RWPE1 (cell line): ENCODE data around the gene GPC6.

Experiments
- CTCF ChIA-PET: fragments of 350-600 bp; sonication (Branson Sonifier 250); formaldehyde crosslinking; extraction: SDS; loops from one replicate; lab custom pipeline; 2021; lab: Yijun Ruan, JAX
- POLR2A ChIA-PET: fragments of 400-600 bp; formaldehyde crosslinking; extraction: SDS; loops from one replicate; lab custom pipeline; 2020; ENCODE audit warnings: antibody characterized with exemption; ENCODE audit not compliant: low non-redundant PET; lab: Yijun Ruan, JAX
- DNase-seq: peaks from one replicate; pipeline ENCODE4 v3.0.0; 2012; ENCODE audit warnings: low spot score
- H3K27ac ChIP-seq: fragments of 450-650 bp; 2 replicates; pipeline ENCODE4 v1.5.1; 2017
- TF ChIP-seq, protein P1 (sequence below): fragments of 450-650 bp; conservative IDR thresholded peaks from 2 replicates; pipeline ENCODE4 v1.5.1; 2017; ENCODE audit warnings: low read depth, mild to moderate bottlenecking

GPC6 gene

DNA sequence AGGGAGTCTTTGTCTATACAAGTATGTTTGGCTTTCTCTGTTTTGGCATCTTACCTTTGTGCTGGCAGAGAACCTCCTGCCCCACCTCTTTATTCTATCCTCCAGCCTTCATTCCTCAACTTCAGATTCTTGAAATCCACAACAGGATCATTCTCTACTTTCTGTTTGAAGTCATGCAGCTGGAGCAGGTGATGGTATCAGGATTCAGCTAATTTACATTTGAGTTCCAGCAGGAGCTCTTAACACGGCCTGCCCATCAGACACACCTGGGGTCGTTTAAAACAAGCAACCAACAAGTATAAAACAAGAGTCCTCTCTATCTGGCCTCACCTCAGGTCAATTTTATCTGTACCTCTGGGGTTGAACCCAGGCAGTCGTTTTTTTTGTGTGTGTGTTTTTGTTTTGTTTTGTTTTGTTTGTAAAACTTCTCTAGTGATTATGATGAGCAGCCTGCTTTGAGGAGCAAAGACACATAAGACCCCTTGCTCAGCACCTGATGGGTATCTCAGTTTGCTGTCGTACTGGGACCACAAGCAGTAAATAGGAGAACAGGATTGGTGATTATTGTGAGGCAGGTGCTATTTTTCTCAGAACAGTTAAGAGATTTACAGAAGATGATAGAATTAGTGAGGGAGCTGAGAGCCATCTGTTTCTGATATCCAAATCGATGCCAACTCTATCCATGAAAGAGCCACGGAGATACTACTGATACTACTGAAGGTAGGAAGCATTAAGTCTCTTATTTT lies 78.4 kb downstream of the GPC6 start:
- POLR2A ChIA-PET = no interaction called here
- CTCF ChIA-PET = no interaction called here
- H3K27ac ChIP-seq = no peak overlapping the region
- DNase-seq = no peak
- TF ChIP-seq, protein P1, sequence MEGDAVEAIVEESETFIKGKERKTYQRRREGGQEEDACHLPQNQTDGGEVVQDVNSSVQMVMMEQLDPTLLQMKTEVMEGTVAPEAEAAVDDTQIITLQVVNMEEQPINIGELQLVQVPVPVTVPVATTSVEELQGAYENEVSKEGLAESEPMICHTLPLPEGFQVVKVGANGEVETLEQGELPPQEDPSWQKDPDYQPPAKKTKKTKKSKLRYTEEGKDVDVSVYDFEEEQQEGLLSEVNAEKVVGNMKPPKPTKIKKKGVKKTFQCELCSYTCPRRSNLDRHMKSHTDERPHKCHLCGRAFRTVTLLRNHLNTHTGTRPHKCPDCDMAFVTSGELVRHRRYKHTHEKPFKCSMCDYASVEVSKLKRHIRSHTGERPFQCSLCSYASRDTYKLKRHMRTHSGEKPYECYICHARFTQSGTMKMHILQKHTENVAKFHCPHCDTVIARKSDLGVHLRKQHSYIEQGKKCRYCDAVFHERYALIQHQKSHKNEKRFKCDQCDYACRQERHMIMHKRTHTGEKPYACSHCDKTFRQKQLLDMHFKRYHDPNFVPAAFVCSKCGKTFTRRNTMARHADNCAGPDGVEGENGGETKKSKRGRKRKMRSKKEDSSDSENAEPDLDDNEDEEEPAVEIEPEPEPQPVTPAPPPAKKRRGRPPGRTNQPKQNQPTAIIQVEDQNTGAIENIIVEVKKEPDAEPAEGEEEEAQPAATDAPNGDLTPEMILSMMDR = no peak

DNA sequence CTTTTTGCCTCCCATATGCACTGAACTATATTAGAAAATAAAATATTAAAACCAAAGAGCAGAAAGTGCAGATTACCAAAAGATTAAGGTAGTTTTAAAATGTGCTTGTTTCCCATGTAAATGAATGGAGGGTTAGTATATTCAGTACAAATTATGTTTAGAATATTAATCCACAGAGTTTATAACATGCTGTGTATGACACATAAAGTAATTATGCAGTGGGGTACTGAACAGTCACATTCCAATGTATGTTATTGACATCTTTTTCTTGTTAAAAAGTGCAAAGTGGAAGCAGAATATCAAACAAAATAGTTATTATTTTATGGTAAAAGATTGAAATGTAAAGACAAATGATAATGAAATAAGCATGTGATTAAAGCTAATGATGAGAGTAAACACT lies 79.3 kb downstream of the GPC6 start:
- no peak for DNase-seq
- no peak overlapping the region for H3K27ac ChIP-seq
- POLR2A ChIA-PET = no interaction called here
- TF ChIP-seq, protein P1 = no peak
- CTCF ChIA-PET = no interaction called here

DNA sequence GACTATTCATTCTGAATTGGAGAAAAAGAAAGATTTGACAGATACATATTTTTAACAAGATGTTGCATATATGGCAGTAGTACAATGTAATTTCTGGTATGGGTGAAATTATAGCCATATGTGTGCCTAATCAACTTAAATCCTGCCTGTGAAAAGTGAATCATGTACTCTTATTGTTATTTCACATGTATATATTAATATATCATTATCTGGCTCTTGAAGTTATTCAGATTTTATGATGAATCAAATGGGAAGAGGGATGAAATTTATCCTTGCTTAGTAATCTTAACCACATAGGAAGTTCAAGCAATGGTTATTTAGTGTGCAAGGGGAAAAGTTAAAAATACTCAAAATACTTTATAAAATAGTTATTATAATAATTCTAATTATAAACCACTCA lies 80.5 kb downstream of the GPC6 start:
- ChIA-PET CTCF (no interaction called here), POLR2A (no interaction called here)
- DNase-seq = no peak
- no peak overlapping the region for H3K27ac ChIP-seq
- TF ChIP-seq, protein P1 = no peak

DNA sequence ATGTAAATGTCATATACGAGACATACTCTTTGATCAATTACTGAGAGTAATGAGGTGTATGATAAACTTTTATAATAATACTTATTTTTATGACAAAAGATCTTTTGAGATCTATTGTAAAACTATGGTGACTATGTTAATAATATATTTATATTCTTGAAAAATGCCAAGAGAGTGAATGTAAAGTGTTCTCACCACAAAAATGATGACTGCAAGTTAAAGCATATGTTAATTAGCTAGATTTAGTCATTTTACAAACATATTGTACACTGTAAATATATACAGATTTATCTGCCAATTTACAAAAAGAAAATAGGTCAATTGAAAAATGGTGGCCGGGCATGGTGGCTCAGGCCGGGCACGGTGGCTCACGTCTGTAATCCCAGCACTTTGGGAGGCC lies 81.0 kb downstream of the GPC6 start:
- H3K27ac ChIP-seq = no peak overlapping the region
- ChIA-PET POLR2A (no interaction called here), CTCF (no interaction called here)
- DNase-seq = no peak
- TF ChIP-seq, protein P1 = no peak

DNA sequence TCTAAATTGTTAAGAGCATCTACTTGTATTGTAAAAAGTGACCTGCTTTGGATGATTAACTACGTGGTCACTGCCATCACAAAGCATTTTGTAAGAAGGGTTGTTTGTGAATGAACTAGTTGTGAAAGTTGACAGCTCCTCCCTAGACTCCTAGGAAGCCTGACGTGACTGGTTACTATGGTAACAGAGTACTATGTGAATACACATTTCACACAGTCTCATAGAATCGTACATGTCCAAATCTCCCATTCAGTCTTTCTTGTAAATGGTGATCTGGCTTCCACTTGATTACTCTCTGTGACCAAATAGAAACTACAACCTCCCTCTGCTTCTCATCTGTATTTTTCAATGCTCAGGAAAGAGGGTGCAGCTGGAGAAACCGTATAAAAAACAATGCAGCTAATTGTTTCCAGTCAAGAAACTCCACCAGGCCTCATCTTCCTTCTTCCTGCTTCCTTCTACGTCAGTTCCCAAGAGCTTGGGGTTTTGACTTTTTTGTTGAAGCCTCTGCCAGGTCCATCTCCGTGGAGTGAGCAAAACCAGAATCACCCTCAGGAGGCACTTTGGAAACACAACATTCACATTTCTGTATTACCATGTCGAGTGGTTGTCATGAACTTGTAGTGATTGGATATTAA lies 83.4 kb downstream of the GPC6 start:
- H3K27ac ChIP-seq = no peak overlapping the region
- no peak for DNase-seq
- ChIA-PET CTCF (no interaction called here), POLR2A (no interaction called here)
- TF ChIP-seq, protein P1 = no peak

DNA sequence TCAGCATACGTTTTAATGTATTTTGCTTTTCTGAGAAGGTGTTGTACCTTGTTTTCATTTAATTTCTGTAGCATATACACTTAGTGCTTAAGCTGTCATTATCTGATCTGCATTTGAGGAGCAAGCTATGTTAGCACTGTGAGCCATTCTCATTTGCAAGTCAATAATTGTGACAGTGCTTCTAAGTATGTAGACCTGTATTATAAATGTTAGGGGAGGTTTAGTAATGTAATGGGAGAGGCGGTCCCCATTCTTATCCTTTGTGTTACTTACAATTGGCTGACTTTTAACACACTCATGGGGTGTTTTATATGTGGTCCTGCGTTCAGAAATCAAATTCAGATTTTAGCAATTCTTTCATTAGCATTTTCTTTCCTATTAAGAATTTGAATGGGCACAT lies 90.2 kb downstream of the GPC6 start:
- DNase-seq = no peak
- TF ChIP-seq, protein P1 = no peak
- POLR2A ChIA-PET = no interaction called here
- CTCF ChIA-PET = interaction anchor here (0.6 kb wide), 1 partner anchor 34 kb away, joined by 3 read pairs; no protein-coding TSS in a partner anchor
- H3K27ac ChIP-seq = no peak overlapping the region
